DOHH2 (cell line): ENCODE data around the gene EPS15.

Source experiments
- H3F3A ChIP-seq: fragments of 200-600 bp; sonication (generic), shearing (Covaris generic); 2 replicates; pipeline ENCODE4 v1.6.0; 2016; ENCODE audit warnings: antibody characterized with exemption, mild to moderate bottlenecking; ENCODE audit not compliant: control insufficient read depth, insufficient read depth
- H3K27ac ChIP-seq: fragments of 200-600 bp; sonication (generic); 2 replicates; pipeline ENCODE4 v1.5.1; 2014; ENCODE audit warnings: low read depth, mild to moderate bottlenecking, low read length, moderate library complexity
- H3K27me3 ChIP-seq: fragments of 200-600 bp; sonication (generic); 2 replicates; pipeline ENCODE4 v1.6.1; 2014; ENCODE audit warnings: mild to moderate bottlenecking, low read length, mixed read lengths; ENCODE audit not compliant: control insufficient read depth
- H3K36me3 ChIP-seq: fragments of 200-600 bp; sonication (generic); 2 replicates; pipeline ENCODE4 v1.6.1; 2014; ENCODE audit warnings: mild to moderate bottlenecking, low read length, moderate library complexity, mixed read lengths; ENCODE audit not compliant: control insufficient read depth
- H3K4me1 ChIP-seq: fragments of 200-600 bp; sonication (generic); 2 replicates; pipeline ENCODE4 v1.6.1; 2014; ENCODE audit warnings: mild to moderate bottlenecking, low read length, mixed read lengths; ENCODE audit not compliant: control insufficient read depth
- H3K4me2 ChIP-seq: fragments of 200-600 bp; sonication (generic); 2 replicates; pipeline ENCODE4 v1.6.0; 2014; ENCODE audit warnings: mild to moderate bottlenecking, low read length, moderate library complexity
- H3K4me3 ChIP-seq: fragments of 200-600 bp; sonication (generic); 2 replicates; pipeline ENCODE4 v1.5.1; 2014; ENCODE audit warnings: mild to moderate bottlenecking, low read length, mixed read lengths
- H3K79me2 ChIP-seq: fragments of 200-600 bp; sonication (generic); 2 replicates; pipeline ENCODE4 v1.6.1; 2014; ENCODE audit warnings: mild to moderate bottlenecking, low read length, mixed read lengths; ENCODE audit not compliant: control insufficient read depth
- H3K9me2 ChIP-seq: fragments of 200-600 bp; sonication (generic); replicated peaks from 2 replicates; pipeline ENCODE4 v1.6.1; 2014; ENCODE audit warnings: mild to moderate bottlenecking, low read length, mixed read lengths; ENCODE audit not compliant: control insufficient read depth
- H3K9me3 ChIP-seq: fragments of 200-600 bp; sonication (generic); 2 replicates; pipeline ENCODE4 v1.6.1; 2014; ENCODE audit warnings: antibody characterized with exemption, low read length, mixed read lengths; ENCODE audit not compliant: control insufficient read depth, insufficient read depth
- H4K20me1 ChIP-seq: fragments of 200-600 bp; sonication (generic); 2 replicates; pipeline ENCODE4 v1.6.0; 2014; ENCODE audit warnings: low read depth, mild to moderate bottlenecking, antibody characterized with exemption, low read length, moderate library complexity; ENCODE audit not compliant: control insufficient read depth, insufficient read depth
- CTCF ChIP-seq: fragments of 200-600 bp; sonication (generic); IDR thresholded peaks from one replicate; pipeline ENCODE4 v1.5.1; 2014; ENCODE audit warnings: antibody characterized with exemption, mild to moderate bottlenecking, low read depth, low read length; ENCODE audit not compliant: poor library complexity, severe bottlenecking
- EZH2phosphoT487 ChIP-seq: fragments of 200-600 bp; sonication (generic); IDR thresholded peaks from 2 replicates; pipeline ENCODE4 v1.6.1; 2017; ENCODE audit warnings: borderline replicate concordance, mild to moderate bottlenecking, antibody characterized with exemption, low read length, moderate library complexity, mixed read lengths

Gene EPS15

DNA sequence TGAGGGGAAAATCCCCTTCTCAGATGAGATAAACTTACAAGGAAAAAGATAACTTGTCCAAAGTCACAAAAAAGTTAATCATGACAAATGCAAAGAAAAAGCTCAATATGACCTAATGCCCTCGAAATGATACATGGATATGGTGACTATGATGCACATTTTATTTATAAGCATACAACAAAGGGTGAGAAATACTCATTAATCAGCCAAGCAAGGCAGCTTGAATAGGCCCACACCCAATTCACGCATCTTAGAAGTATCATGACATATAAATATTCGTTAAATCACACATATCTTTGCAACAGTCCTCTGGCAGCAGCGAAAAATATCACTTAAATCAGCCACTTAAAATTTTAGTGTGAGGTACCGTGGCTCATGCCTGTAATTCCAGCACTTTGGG, 21.7 kb downstream of the EPS15 start:
- Histone ChIP-seq H3K4me3 (peak overlapping the region; percentile 14), H3K9me3 (peaks cover 7% of the 10 kb centered on the region; the same call in 1 of the 2 replicates), H3K4me2 (peak overlapping the region; percentile 78), H3K36me3 (peaks cover 42% of the 10 kb centered on the region), H3K79me2 (peaks cover 98% of the 10 kb centered on the region), H3K27ac (peak overlapping the region; percentile 12), H3K4me1 (peaks cover 98% of the 10 kb centered on the region), H3K27me3 (no peaks in the 10 kb centered on the region), H3F3A (peaks cover 33% of the 10 kb centered on the region), H4K20me1 (peaks cover 8% of the 10 kb centered on the region; the same call in 1 of the 2 replicates), H3K9me2 (no peaks in the 10 kb centered on the region)
- no peak for TF ChIP-seq CTCF
- no peak for TF ChIP-seq EZH2phosphoT487

- peaks cover 14% of the 10 kb centered on the region for H4K20me1 ChIP-seq
- H3F3A ChIP-seq: peaks cover 29% of the 10 kb centered on the region
- H3K4me2 ChIP-seq: peak overlapping the region; percentile 42
- H3K9me2 ChIP-seq: no peaks in the 10 kb centered on the region
- TF ChIP-seq CTCF: no peak
- TF ChIP-seq EZH2phosphoT487: no peak
- peaks cover 98% of the 10 kb centered on the region for H3K4me1 ChIP-seq
- H3K27me3 ChIP-seq: no peaks in the 10 kb centered on the region
- H3K36me3 ChIP-seq: peaks cover 34% of the 10 kb centered on the region
- peak overlapping the region; percentile 27 for H3K4me3 ChIP-seq
- peaks cover 6% of the 10 kb centered on the region; the same call in 1 of the 2 replicates for H3K9me3 ChIP-seq
- H3K27ac ChIP-seq: peak overlapping the region; percentile 48
- peaks cover 100% of the 10 kb centered on the region for H3K79me2 ChIP-seq
These were observed 24.8 kb downstream of the EPS15 start for GRCh38 chr1:51494138-51494830.

- Histone ChIP-seq H3F3A (peaks cover 24% of the 10 kb centered on the region), H3K27ac (peak overlapping the region; percentile 87), H3K4me3 (peak overlapping the region; percentile 64), H4K20me1 (peaks cover 14% of the 10 kb centered on the region), H3K4me2 (peak overlapping the region; percentile 79), H3K4me1 (peaks cover 90% of the 10 kb centered on the region), H3K79me2 (peaks cover 100% of the 10 kb centered on the region), H3K27me3 (no peaks in the 10 kb centered on the region), H3K36me3 (peaks cover 27% of the 10 kb centered on the region), H3K9me2 (no peaks in the 10 kb centered on the region), H3K9me3 (no peaks in the 10 kb centered on the region)
- no peak for TF ChIP-seq CTCF
- no peak for TF ChIP-seq EZH2phosphoT487
These were observed 27.7 kb downstream of the EPS15 start for GRCh38 chr1:51491166-51491981.
